RWPE2 (cell line): ENCODE measurements around the gene CEP72.
A peak's percentile ranks its signal among the peaks of the same experiment; 100 is the strongest.

Source experiments
- ATAC-seq: fragments of 200-7000 bp; cut with Tn5 transposase; 3 replicates; pipeline ENCODE4 v1.9.1; 2021; ENCODE audit warnings: low read depth
- DNase-seq: peaks from one replicate; pipeline ENCODE4 v3.0.0-alpha.2; 2020; ENCODE audit warnings: low spot score
- H3K27ac ChIP-seq: fragments of 450-650 bp; 2 replicates; pipeline ENCODE4 v1.5.1; 2017; ENCODE audit warnings: mild to moderate bottlenecking; ENCODE audit not compliant: poor library complexity, severe bottlenecking
- H3K27me3 ChIP-seq: fragments of 250-450 bp; sonication (Bioruptor Pico); 2 replicates; pipeline ENCODE4 v1.5.1; 2021; ENCODE audit warnings: mild to moderate bottlenecking, moderate library complexity; ENCODE audit not compliant: insufficient read depth, poor library complexity, severe bottlenecking
- H3K36me3 ChIP-seq: fragments of 250-450 bp; sonication (Bioruptor Pico); 2 replicates; pipeline ENCODE4 v1.5.1; 2020; ENCODE audit warnings: low read depth, mild to moderate bottlenecking, moderate library complexity
- H3K4me1 ChIP-seq: fragments of 250-450 bp; sonication (Bioruptor Pico); 2 replicates; pipeline ENCODE4 v1.5.1; 2021; ENCODE audit warnings: mild to moderate bottlenecking, moderate library complexity; ENCODE audit not compliant: insufficient read depth, poor library complexity, severe bottlenecking
- H3K4me3 ChIP-seq: fragments of 250-450 bp; sonication (Bioruptor Pico); 2 replicates; pipeline ENCODE4 v1.5.1; 2021; ENCODE audit warnings: mild to moderate bottlenecking, moderate library complexity; ENCODE audit not compliant: severe bottlenecking
- H3K9me3 ChIP-seq: fragments of 250-450 bp; sonication (Bioruptor Pico); 2 replicates; pipeline ENCODE4 v1.5.1; 2021; ENCODE audit warnings: mild to moderate bottlenecking, moderate library complexity; ENCODE audit not compliant: severe bottlenecking
- CTCF ChIP-seq: fragments of 450-650 bp; IDR thresholded peaks from one replicate; pipeline ENCODE4 v1.5.1; 2017; ENCODE audit warnings: mild to moderate bottlenecking, moderate library complexity; ENCODE audit not compliant: poor library complexity, severe bottlenecking

CEP72 gene

DNA sequence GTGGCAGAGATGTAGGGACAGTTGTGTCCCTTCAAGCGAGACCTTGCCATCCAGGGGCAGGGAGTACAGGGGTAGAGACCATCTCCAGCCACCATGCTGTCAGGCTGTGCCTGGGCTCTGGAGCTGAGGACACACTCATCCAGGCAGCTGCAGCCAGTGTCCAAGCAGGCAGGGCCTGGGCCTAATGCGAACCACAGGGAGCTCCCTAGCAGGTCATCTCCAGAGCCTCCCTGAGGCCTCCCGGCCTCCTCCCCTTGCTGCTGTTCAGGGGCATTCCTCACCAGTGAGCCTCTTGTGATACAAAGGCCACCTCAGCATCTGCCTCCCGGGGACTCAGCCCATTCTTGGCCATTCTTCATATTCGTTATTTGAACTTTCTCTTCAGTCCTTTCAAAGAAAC, 46.0 kb downstream of the CEP72 start:
- H3K4me3 ChIP-seq, result no peak overlapping the region
- no peaks in the 10 kb centered on the region for H3K27me3 ChIP-seq
- peak; percentile 13; the same call in 1 of the 3 replicates for ATAC-seq
- H3K4me1 ChIP-seq, result no peaks in the 10 kb centered on the region
- H3K36me3 ChIP-seq, result peaks cover 72% of the 10 kb centered on the region
- no peak for DNase-seq
- H3K27ac ChIP-seq, result no peak overlapping the region
- no peaks in the 10 kb centered on the region for H3K9me3 ChIP-seq
- TF ChIP-seq CTCF, result no peak

GRCh38 chr5:659496-660263, 47.5 kb downstream of the CEP72 start:
- H3K4me1 ChIP-seq, result no peaks in the 10 kb centered on the region
- H3K27ac ChIP-seq, result no peak overlapping the region
- no peak for TF ChIP-seq CTCF
- no peaks in the 10 kb centered on the region for H3K27me3 ChIP-seq
- H3K4me3 ChIP-seq, result no peak overlapping the region
- ATAC-seq (no peak), DNase-seq (no peak)
- H3K36me3 ChIP-seq, result peaks cover 69% of the 10 kb centered on the region
- no peaks in the 10 kb centered on the region for H3K9me3 ChIP-seq

DNA sequence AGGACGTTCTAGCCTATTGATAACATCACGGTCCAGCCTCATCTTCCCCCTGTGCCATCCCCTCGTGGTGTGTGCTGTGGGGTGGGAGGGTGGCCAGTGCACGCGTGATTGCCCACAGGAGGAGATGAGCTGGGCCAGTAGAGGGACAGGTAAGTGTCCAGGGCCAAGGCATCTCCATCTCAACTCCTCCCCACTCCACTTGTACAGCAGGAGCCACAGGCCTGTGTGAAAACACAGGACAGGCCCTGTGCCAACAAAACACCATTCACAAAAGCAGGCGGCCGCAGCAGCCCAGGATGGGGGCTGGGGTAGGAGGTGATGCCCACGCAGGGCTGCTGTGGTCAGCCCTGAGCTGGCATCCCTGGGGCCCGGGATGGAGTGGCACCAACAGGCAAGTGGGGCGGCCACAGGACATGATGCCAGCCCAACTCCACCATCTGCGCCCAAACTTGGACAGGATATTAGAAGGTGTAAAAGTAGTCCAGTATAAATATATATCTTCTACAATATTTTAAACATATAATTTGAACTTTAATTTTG, 48.4 kb downstream of the CEP72 start:
- DNase-seq (no peak), ATAC-seq (no peak)
- Histone ChIP-seq H3K4me3 (no peak overlapping the region), H3K36me3 (peaks cover 67% of the 10 kb centered on the region), H3K9me3 (no peaks in the 10 kb centered on the region), H3K27ac (no peak overlapping the region), H3K27me3 (no peaks in the 10 kb centered on the region), H3K4me1 (no peaks in the 10 kb centered on the region)
- no peak for TF ChIP-seq CTCF

GRCh38 chr5:661891-662750, 50.0 kb downstream of the CEP72 start:
- no peak for TF ChIP-seq CTCF
- H3K36me3 ChIP-seq, result peaks cover 55% of the 10 kb centered on the region
- H3K4me3 ChIP-seq, result no peak overlapping the region
- ATAC-seq (no peak), DNase-seq (peak; percentile 72)
- no peaks in the 10 kb centered on the region for H3K27me3 ChIP-seq
- no peaks in the 10 kb centered on the region for H3K4me1 ChIP-seq
- H3K27ac ChIP-seq, result no peak overlapping the region
- no peaks in the 10 kb centered on the region for H3K9me3 ChIP-seq
